Measurements from ENCODE around the gene TOP2B.

The TOP2B gene

GRCh38 chr3:25563601-25564000, 101.1 kb downstream of the TOP2B start:
- no peak for DNase-seq (ENCODE audit: low read depth, low spot score)

DNA sequence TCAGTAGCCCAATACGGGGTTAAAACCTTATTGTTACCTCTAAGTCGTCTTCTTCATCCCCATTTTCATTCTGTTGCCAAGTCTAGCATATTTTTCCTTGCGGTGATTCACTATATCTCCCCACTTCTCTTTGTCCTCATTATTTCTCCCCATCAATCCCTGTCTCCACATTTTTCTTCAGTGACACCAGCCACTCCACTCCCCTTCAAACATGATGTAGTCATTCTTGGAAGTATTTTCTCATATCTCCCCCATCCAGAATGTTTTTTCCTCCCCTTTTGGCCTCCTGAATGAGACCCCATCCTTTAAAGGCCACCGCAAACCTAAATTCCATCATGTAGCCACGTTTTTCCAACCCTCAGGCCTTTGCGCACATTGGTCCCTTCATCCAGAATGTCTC, 105.9 kb downstream of the TOP2B start:
- no peak for DNase-seq (ENCODE audit: low read depth, low spot score)

GRCh38 chr3:25558121-25558520, 106.6 kb downstream of the TOP2B start:
- no peak for DNase-seq (ENCODE audit: low read depth, low spot score)

DNA sequence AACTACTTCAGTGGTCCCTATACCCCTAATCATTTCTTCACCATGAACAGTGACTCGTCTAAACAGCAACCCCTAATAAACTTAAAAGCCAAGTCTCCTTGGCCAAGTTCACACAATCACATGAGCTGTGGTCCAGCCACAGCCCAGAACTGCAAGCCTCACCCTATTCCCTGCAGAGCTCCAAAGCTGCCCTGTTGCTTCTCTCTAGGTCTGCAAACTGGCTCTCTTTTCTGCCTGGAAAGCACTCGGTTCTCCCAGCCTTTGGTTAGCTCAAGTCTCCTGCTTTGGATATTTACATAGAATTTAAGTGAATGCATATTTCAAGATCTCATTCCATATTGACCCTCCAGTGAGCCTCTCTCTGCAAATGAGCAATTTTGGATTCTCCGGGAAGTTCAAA, 107.0 kb downstream of the TOP2B start:
- no peak for DNase-seq (ENCODE audit: low read depth, low spot score)

DNA sequence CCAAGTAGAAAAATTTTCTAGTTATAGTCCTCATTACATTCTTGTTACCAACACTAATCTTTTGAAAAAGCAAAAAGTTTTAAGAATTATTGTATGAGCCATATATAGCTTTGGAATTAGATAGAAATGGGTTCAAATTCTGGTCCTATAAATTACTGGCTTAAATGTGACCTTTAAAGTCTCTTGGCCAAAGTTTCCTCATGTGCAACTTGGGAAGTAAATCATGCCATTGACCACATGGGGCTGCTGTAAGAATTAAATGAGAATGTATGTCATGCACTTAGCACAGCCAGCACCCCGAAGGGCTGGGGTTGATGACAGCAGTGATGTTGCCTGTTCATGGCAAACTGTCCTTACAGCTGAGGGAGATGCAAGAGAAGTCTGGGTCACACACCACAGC, 108.3 kb downstream of the TOP2B start:
- DNase-seq (ENCODE audit: low read depth, low spot score) = no peak

GRCh38 chr3:25555695-25556437, 108.8 kb downstream of the TOP2B start:
- no peak for DNase-seq (ENCODE audit: low read depth, low spot score)

DNA sequence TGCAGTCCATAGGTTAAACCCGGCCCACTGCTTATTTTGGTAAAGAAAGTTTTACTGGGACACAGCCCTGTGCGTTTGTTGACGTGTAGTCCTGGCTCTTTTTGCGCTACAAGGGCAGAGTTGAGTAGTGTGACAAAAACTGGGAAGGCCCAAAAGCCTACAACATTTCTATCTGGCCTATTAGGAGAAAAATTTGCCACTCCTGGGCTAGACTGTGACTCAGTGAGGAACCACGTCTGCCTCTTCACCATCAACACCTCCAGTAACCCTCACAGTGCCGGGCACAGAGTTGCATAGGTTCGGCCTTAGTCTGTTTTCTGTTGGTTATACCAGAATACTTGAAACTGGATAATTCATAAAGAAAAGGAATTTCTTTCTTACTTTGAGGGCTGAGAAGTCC, 110.3 kb downstream of the TOP2B start:
- DNase-seq (ENCODE audit: low read depth, low spot score) = no peak

GRCh38 chr3:25552251-25552650, 112.5 kb downstream of the TOP2B start:
- no peak for DNase-seq (ENCODE audit: low read depth, low spot score)

GRCh38 chr3:25548836-25549235, 115.9 kb downstream of the TOP2B start:
- DNase-seq (ENCODE audit: low read depth, low spot score) = no peak

- no peak for DNase-seq (ENCODE audit: low read depth, low spot score)
These were observed 116.6 kb downstream of the TOP2B start for GRCh38 chr3:25547943-25548674.
